HG02588 (cell line): ENCODE measurements around the gene TRIM47.

Experiments
- ATAC-seq: cut with Tn5 transposase; IDR thresholded peaks from one replicate; pipeline ENCODE4 v1.9.1; 2021; ENCODE audit warnings: mild to moderate bottlenecking, moderate library complexity; ENCODE audit not compliant: unreplicated experiment

TRIM47 gene

GRCh38 chr17:75909051-75909811 lies 30.9 kb upstream of the TRIM47 start:
- ATAC-seq: no peak

- no peak for ATAC-seq
These were observed 29.8 kb upstream of the TRIM47 start for GRCh38 chr17:75908201-75908600.

- no peak for ATAC-seq
These were observed 27.9 kb upstream of the TRIM47 start for GRCh38 chr17:75906143-75906884.

GRCh38 chr17:75904749-75905521 lies 26.6 kb upstream of the TRIM47 start, which contains the start of gene MRPL38:
TSS of gene MRPL38 (minus strand) at chr17:75904884. CDS start at chr17:75904875, 9 bp downstream.
- ATAC-seq: peak; percentile 94

GRCh38 chr17:75902406-75902805 lies 24.0 kb upstream of the TRIM47 start:
- ATAC-seq: no peak

- ATAC-seq: no peak
These were observed 23.3 kb upstream of the TRIM47 start for GRCh38 chr17:75901727-75902126.

GRCh38 chr17:75900691-75901533 lies 22.5 kb upstream of the TRIM47 start:
- ATAC-seq: no peak

GRCh38 chr17:75899767-75900468 lies 21.5 kb upstream of the TRIM47 start:
- no peak for ATAC-seq

GRCh38 chr17:75899353-75899752 lies 21.0 kb upstream of the TRIM47 start:
- no peak for ATAC-seq

- no peak for ATAC-seq
These were observed 20.4 kb upstream of the TRIM47 start for GRCh38 chr17:75898791-75899190.

- no peak for ATAC-seq
These were observed 19.7 kb upstream of the TRIM47 start for GRCh38 chr17:75898065-75898464.

GRCh38 chr17:75897160-75898019 lies 19.0 kb upstream of the TRIM47 start:
- no peak for ATAC-seq

GRCh38 chr17:75896415-75897159 lies 18.2 kb upstream of the TRIM47 start, which contains the start of gene TRIM65:
TSS of gene TRIM65 (minus strand) at chr17:75896951. CDS start at chr17:75896937, 14 bp downstream.
- ATAC-seq: peak; percentile 52

- no peak for ATAC-seq
These were observed 17.2 kb upstream of the TRIM47 start for GRCh38 chr17:75895370-75896155.

- ATAC-seq: no peak
These were observed 15.8 kb upstream of the TRIM47 start for GRCh38 chr17:75894049-75894733.

- no peak for ATAC-seq
These were observed 15.1 kb upstream of the TRIM47 start for GRCh38 chr17:75893305-75894048.
